ENCODE data around the gene MPP2.

- TF ChIP-seq, protein P1, sequence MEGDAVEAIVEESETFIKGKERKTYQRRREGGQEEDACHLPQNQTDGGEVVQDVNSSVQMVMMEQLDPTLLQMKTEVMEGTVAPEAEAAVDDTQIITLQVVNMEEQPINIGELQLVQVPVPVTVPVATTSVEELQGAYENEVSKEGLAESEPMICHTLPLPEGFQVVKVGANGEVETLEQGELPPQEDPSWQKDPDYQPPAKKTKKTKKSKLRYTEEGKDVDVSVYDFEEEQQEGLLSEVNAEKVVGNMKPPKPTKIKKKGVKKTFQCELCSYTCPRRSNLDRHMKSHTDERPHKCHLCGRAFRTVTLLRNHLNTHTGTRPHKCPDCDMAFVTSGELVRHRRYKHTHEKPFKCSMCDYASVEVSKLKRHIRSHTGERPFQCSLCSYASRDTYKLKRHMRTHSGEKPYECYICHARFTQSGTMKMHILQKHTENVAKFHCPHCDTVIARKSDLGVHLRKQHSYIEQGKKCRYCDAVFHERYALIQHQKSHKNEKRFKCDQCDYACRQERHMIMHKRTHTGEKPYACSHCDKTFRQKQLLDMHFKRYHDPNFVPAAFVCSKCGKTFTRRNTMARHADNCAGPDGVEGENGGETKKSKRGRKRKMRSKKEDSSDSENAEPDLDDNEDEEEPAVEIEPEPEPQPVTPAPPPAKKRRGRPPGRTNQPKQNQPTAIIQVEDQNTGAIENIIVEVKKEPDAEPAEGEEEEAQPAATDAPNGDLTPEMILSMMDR (IDR thresholded peaks at IDR 0.05) = no peak
- TF ChIP-seq POLR2A (IDR thresholded peaks at IDR 0.05) = no peak
Observed at GRCh38 chr17:43881758-43882505, 25.4 kb downstream of the MPP2 start.
